ENCODE measurements around the gene RYR2.

- no peak for TF ChIP-seq CTCF (IDR thresholded peaks at IDR 0.05)
- no peak for TF ChIP-seq POLR2A (IDR thresholded peaks at IDR 0.05)
These were observed 8.9 kb downstream of the RYR2 start for GRCh38 chr1:237050915-237051314.
